Stromal cell of bone marrow (primary cell): ENCODE results near the gene NUP153.
"Not testable (repeated sequence)": the region's sequence is repeated elsewhere in the genome, so short reads cannot be mapped to it uniquely, and the experiment has no call there.

Experiments used
- DNase-seq: peaks from one replicate; pipeline ENCODE4 v3.0.0-alpha.2; 2012; ENCODE audit warnings: low read depth

The NUP153 gene

GRCh38 chr6:17712576-17712975 lies 5.9 kb upstream of the NUP153 start:
- DNase-seq: no peak

- no peak for DNase-seq
Observed at GRCh38 chr6:17710331-17710730, 3.6 kb upstream of the NUP153 start.

GRCh38 chr6:17709476-17709875 lies 2.8 kb upstream of the NUP153 start:
- DNase-seq: no peak

- DNase-seq: not testable (repeated sequence)
Observed at GRCh38 chr6:17708035-17708434, 1.3 kb upstream of the NUP153 start.

DNA sequence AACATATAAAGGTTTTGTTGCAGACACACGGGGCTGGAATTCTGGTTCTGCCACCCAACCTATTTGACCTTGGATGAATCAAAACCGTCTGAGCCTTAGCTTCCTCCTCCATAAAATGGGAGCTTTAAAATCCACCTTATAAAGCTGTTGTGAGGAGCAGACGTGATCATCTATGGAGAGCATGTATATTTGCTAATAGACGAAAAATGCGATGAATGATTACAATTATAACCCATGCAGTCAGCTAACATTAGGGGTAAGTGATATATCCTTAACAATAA lies 586 bp upstream of the NUP153 start:
- DNase-seq: no peak

DNA sequence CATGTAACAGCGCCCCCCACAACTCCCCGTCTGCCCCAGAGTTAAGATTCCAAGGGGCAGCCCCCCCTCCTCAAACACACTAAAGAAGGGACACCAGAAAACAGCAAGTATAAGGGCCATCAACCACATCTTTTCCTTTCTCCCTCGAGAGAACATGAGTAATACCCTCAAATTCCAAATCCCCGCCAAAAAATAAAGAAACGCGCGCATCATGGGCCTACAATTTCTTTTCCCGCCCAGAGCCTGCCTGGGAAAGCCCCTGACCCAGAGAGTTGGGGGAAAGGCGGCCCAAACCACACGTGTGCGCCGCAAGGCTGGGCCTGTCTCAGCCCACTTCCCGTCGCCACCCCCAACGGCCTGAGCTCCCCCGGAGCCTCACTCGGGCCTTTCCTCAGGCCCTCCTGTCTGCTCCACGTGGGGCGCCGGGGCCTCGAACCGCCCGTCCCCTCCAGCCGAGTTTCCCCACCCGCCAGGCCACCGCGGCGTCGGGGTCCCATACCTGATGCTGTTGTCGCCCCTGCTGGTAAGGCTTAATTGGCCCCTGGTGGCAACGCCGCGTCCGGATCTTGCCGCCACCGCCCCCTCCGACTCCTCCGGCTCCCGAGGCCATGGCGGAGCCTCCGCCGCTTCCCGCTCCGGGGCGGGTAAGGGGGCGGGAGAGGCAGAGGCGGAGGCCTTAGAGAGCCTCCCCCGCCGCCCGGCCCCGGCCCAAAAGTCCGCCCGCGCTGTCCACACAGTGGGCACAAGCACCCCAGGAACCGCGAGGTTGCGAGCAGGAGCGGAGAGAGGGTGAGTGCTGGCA lies 746 bp downstream of the NUP153 start:
- peak; percentile 42 for DNase-seq

- peak; percentile 53 for DNase-seq
Observed at GRCh38 chr6:17705428-17705777, 1.3 kb downstream of the NUP153 start.

DNA sequence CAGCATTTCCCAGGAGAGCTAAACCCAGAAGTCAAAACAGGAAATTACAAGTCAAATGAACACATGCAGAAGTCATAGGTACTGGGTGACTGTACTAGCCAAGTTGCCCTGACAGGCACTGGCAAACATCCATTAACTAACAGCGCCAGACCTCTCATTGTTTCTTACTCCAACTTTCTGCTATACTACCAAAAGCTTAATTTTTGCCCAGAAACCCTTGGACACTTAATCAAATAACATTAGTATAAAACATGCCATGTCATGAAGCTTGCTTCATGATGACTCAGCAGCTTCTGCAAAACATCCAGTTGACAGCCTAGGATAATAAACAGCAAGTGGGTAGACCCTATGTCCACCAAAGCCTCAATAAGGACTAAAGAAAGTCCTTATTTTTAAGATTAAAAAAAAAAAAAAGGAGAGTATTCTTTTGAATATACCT lies 3.5 kb downstream of the NUP153 start:
- DNase-seq: peak; percentile 65

DNA sequence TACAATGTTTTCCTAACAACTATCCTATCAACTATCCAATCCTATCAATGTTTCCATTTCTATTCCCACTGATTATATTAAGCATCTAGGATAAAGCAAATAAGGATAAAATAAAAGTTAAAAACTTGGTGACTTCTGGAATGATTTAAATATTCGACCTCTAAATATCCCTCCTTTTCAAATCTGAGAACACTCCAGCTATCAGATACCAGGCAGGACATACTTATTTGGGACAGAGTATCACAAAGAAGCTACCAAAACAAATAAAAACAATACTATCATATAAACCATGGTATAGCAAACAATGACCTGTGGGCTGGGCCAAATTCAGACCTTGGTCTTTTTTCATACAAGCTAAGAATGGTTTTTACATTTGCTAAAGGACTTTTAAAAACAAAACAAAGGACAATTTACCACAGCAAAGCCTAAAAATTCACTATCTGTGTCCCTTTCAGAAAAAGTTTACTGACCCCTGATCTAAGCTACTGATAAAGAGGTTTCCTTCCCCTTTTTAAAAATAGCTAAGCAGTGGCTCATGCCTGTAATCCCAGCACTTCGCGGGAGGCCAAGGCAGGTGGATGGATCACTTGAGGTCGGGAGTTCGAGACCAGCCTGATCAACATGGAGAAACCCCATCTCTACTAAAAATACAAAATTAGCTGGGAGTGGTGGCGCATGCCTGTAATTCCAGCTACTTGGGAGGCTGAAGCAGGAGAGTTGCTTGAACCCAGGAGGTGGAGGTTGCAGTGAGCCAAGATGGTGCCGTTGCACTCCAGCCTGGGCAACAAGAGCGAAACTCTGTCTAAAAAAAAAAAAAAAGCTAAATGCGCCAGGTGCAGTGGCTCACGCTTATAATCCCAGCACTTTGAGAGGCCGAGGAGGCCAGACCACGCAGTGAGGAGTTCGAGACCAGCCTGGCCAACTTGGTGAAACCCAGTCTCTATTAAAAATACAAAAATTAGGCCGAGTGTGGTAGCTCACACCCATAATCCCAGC lies 6.0 kb downstream of the NUP153 start:
- no peak for DNase-seq

GRCh38 chr6:17691925-17692538 lies 14.7 kb downstream of the NUP153 start:
- no peak for DNase-seq

DNA sequence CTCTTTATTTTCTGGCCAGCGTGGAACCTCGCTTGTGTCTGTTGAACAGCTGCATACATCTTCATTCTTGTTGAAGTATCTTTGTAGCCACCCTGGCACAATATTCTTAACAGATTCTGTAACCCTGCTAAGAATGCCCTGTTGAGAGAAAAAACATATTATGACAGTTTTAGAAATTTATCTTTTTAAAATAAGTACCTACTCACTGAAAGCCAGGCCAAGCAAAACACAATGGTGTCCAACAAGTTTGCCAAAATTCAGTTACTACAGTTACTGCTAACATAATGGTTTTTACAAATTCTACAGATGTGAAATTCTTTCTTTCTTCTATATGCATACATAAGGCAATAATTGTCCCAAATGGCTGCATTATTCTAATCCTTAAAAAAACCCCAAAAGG lies 18.2 kb downstream of the NUP153 start:
- DNase-seq: peak; percentile 41

- no peak for DNase-seq
Observed at GRCh38 chr6:17687136-17687535, 19.6 kb downstream of the NUP153 start.

GRCh38 chr6:17684134-17684533 lies 22.6 kb downstream of the NUP153 start:
- no peak for DNase-seq

GRCh38 chr6:17683428-17683827 lies 23.3 kb downstream of the NUP153 start:
- no peak for DNase-seq

DNA sequence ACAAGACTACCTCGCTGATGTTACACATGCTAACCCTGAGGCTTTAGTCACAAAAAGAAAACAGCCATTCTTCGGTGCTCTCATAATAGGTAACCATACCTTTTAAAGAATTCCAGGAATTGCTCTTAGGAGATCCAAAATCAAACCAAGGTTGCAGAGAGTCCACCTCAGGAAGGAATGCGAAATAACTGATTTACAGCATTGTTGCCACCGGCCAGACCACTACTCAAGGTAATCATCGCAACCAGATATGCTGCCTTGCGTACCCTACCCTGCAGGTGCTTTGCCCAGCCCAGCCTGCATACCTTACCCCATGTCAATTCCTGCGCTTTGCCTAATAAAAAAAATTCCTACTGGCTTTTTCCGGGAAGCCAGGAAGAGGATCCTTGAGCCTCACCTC lies 27.0 kb downstream of the NUP153 start:
- no peak for DNase-seq

- DNase-seq: no peak
Observed at GRCh38 chr6:17677602-17678001, 29.1 kb downstream of the NUP153 start.

- DNase-seq: no peak
Observed at GRCh38 chr6:17673543-17674254, 33.0 kb downstream of the NUP153 start.

DNA sequence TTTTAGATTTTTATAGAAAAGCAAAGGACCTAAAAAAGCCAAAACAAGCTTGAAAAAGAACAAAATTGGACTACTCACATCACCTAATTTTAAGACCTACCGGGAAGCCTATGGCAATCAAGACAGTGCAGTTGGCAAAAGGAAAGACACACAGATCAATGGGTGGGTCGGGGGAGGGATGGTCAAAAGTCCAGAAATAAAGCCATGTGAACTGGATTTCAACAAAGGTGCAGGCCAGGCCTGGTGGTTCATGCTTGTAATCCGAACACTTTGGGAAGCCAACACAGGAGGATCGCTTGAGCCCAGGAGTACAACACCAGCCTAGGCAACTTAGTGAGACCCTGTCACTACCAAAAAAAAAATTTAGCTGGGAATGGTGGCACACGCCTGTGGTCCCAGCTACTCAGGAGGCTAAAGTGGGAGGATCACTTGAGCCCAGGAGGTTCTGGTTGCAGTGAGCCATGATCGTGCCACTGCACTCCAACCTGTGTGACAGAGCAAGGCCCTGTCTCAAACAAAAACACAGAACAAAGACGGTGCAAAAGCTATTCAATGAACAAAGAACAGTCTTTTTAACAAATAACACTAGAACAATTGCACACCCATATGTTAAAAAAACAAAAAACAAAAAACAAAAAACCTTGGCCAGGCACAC lies 34.5 kb downstream of the NUP153 start:
- DNase-seq: no peak

DNA sequence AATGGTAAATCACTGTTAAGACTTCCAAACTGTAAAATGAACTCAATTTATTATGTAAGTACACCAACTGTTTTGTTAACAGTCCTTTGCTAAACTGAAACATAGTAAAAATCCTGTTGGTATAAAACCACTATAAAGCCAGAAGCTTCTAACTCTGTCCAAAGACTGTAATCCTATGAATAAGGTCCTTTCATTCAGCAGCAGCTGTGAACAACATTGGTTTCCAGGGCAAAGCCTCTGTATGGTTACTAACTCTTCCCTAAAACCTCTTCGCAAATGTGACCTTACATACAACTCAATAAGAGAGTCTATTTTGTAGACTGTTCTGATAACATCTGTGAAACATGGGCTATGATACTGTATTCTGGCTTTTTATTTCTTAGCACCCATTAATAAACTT lies 40.1 kb downstream of the NUP153 start:
- no peak for DNase-seq

DNA sequence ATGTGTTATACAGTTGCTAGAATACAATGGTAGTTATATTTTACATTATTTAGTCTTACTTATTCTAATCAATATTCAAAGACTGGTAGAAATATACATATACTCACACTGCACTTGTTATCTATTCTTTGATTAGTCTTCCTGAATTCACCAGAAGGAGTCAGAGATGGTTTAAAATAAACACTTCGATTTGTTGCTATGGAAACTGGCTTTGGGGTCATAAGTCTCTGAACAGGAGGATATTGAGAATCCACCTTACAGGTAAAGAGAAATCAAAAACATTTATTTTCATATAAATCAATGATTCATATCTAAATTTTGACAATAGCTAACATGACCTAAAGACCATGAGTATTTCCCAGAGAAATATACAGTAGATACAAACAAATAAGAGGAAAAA lies 41.6 kb downstream of the NUP153 start:
- no peak for DNase-seq

DNA sequence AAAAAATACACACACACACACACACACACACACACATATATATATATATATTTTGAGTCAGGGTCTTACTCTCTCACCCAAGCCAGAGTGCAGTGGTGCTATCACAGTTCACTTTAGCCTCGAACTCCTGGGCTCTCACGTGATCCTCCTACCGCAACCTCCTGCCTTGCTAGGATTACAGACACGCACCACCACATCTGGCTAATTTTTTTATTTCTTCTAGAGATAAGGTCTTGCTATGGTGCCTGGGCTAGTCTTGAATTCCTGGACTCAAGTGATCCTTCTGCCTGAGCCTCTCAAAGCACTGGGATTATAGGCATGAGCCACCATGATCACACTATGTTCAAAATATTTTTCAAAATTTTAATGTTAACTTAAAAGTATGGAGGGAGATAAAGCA lies 43.5 kb downstream of the NUP153 start:
- DNase-seq: no peak

- DNase-seq: no peak
Observed at GRCh38 chr6:17662585-17662984, 44.1 kb downstream of the NUP153 start.
